Calu3 (cell line): ENCODE results near the gene SERINC5. TPM values are rescaled to one million over a fixed set of nuclear protein-coding genes. Genes with fewer than 3 reads are reported as not detected.

Experiments used
- BruUV-seq: library from RNA; stranded (reverse); fragments of 400-500 nt; replicated peaks from 2 replicates; lab custom pipeline; 2021; lab: Mats Ljungman, UMichigan
- CTCF ChIA-PET: fragments of 300-600 bp; sonication (Branson Sonifier 250); formaldehyde crosslinking; loops from one replicate; lab custom pipeline; 2022; ENCODE audit warnings: antibody characterized with exemption; lab: Charles Lee
- DNase-seq: peaks from one replicate; pipeline ENCODE4 v3.0.0; 2022
- H3K27ac Mint-ChIP-seq: one replicate; pipeline ENCODE4 v1.8.0; 2022; ENCODE audit warnings: mixed read lengths; ENCODE audit not compliant: unreplicated experiment
- H3K27me3 Mint-ChIP-seq: one replicate; pipeline ENCODE4 v1.8.0; 2022; ENCODE audit warnings: mixed read lengths; ENCODE audit not compliant: unreplicated experiment
- H3K36me3 Mint-ChIP-seq: one replicate; pipeline ENCODE4 v1.8.0; 2022; ENCODE audit warnings: mild to moderate bottlenecking, moderate library complexity, mixed read lengths; ENCODE audit not compliant: insufficient read depth, unreplicated experiment
- H3K4me1 Mint-ChIP-seq: one replicate; pipeline ENCODE4 v1.8.0; 2022; ENCODE audit warnings: mild to moderate bottlenecking, low read depth, mixed read lengths; ENCODE audit not compliant: unreplicated experiment
- H3K4me3 Mint-ChIP-seq: one replicate; pipeline ENCODE4 v1.8.0; 2022; ENCODE audit warnings: mild to moderate bottlenecking, low read depth, moderate library complexity, mixed read lengths; ENCODE audit not compliant: unreplicated experiment
- H3K9me3 Mint-ChIP-seq: one replicate; pipeline ENCODE4 v1.8.0; 2022; ENCODE audit warnings: low read depth, mixed read lengths; ENCODE audit not compliant: unreplicated experiment
- CTCF ChIP-seq: fragments of 200-600 bp; IDR thresholded peaks from one replicate; pipeline ENCODE4 v1.8.0; 2022; ENCODE audit warnings: antibody characterized with exemption; ENCODE audit not compliant: unreplicated experiment
- intact Hi-C: fragments of 100-400 bp; cut with micrococcal nuclease; formaldehyde crosslinking; loops from one replicate; pipeline ENCODE4 v1.10.0; 2022; ENCODE audit not compliant: unreplicated experiment
- total RNA-seq: library from RNA; stranded (reverse); gene quantifications from 2 replicates; pipeline ENCODE4 v1.2.3, GENCODE V29; 2022

The SERINC5 gene
- total RNA-seq, 1 experiment from 2014 or later = 47.0 TPM

GRCh38 chr5:80143491-80143890 is 112.4 kb downstream of the SERINC5 start:
- no peaks in the 10 kb centered on the region for H3K27me3 Mint-ChIP-seq
- no peak overlapping the region for H3K27ac Mint-ChIP-seq
- intact Hi-C loops = no loop called here
- no peak overlapping the region for H3K4me3 Mint-ChIP-seq
- BruUV-seq = no TSS peak
- no peaks in the 10 kb centered on the region for H3K4me1 Mint-ChIP-seq
- H3K36me3 Mint-ChIP-seq = peaks cover 4% of the 10 kb centered on the region
- CTCF ChIA-PET = no interaction called here
- H3K9me3 Mint-ChIP-seq = no peaks in the 10 kb centered on the region
- TF ChIP-seq CTCF = no peak
- DNase-seq = no peak

- intact Hi-C loops = no loop called here
- BruUV-seq = no TSS peak
- H3K4me3 Mint-ChIP-seq = no peak overlapping the region
- CTCF ChIA-PET = no interaction called here
- no peak for DNase-seq
- H3K27me3 Mint-ChIP-seq = no peaks in the 10 kb centered on the region
- H3K4me1 Mint-ChIP-seq = no peaks in the 10 kb centered on the region
- TF ChIP-seq CTCF = no peak
- no peak overlapping the region for H3K27ac Mint-ChIP-seq
- no peaks in the 10 kb centered on the region for H3K9me3 Mint-ChIP-seq
- peaks cover 4% of the 10 kb centered on the region for H3K36me3 Mint-ChIP-seq
Observed at GRCh38 chr5:80142996-80143395, 112.9 kb downstream of the SERINC5 start.

GRCh38 chr5:80141681-80142080 is 114.2 kb downstream of the SERINC5 start:
- DNase-seq = no peak
- Mint-ChIP-seq H3K27ac (no peak overlapping the region), H3K36me3 (peaks cover 4% of the 10 kb centered on the region), H3K4me3 (no peak overlapping the region), H3K4me1 (no peaks in the 10 kb centered on the region), H3K27me3 (no peaks in the 10 kb centered on the region), H3K9me3 (no peaks in the 10 kb centered on the region)
- no TSS peak for BruUV-seq
- intact Hi-C loops = no loop called here
- CTCF ChIA-PET = no interaction called here
- no peak for TF ChIP-seq CTCF

- no peaks in the 10 kb centered on the region for H3K9me3 Mint-ChIP-seq
- no peak overlapping the region for H3K27ac Mint-ChIP-seq
- intact Hi-C loops = no loop called here
- no peak for DNase-seq
- no peaks in the 10 kb centered on the region for H3K27me3 Mint-ChIP-seq
- no peak for TF ChIP-seq CTCF
- H3K4me3 Mint-ChIP-seq = no peak overlapping the region
- no peaks in the 10 kb centered on the region for H3K4me1 Mint-ChIP-seq
- peaks cover 4% of the 10 kb centered on the region for H3K36me3 Mint-ChIP-seq
- CTCF ChIA-PET = no interaction called here
- no TSS peak for BruUV-seq
Observed at GRCh38 chr5:80141147-80141671, 114.6 kb downstream of the SERINC5 start.
